B cell (primary cell): ENCODE data around the gene ADRM1.

Experiments
- EZH2 ChIP-seq: IDR thresholded peaks from 2 replicates; pipeline ENCODE4 v1.6.1; 2012; ENCODE audit warnings: borderline replicate concordance, low read depth, mild to moderate bottlenecking, moderate library complexity, low read length; ENCODE audit not compliant: insufficient read depth, poor library complexity, severe bottlenecking
- TF ChIP-seq, protein P1 (sequence below): fragments of 200-600 bp; IDR thresholded peaks from one replicate; pipeline ENCODE4 v1.8.0; 2022; ENCODE audit warnings: antibody characterized with exemption, mild to moderate bottlenecking

DNA sequence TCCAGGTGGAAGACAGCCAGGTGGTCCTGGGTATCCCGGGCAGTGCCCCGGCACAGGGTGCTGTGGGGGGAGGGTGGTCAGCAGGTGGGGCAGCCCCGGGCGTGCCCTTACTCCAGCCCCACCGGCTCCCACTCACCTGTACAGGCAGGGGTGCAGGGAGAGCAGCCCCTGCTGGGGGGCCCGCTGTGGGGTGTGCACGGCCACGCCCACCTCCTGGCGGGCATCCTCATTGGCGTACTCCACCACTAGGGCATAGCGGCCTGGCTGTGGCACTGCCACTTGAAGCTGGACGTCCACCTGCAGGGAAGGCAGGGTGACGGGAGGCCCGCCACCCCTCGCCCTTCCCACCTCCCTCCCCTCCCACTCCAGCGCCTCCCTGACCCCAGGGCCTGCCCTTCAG, 29.6 kb downstream of the ADRM1 start:
- TF ChIP-seq, protein P1, sequence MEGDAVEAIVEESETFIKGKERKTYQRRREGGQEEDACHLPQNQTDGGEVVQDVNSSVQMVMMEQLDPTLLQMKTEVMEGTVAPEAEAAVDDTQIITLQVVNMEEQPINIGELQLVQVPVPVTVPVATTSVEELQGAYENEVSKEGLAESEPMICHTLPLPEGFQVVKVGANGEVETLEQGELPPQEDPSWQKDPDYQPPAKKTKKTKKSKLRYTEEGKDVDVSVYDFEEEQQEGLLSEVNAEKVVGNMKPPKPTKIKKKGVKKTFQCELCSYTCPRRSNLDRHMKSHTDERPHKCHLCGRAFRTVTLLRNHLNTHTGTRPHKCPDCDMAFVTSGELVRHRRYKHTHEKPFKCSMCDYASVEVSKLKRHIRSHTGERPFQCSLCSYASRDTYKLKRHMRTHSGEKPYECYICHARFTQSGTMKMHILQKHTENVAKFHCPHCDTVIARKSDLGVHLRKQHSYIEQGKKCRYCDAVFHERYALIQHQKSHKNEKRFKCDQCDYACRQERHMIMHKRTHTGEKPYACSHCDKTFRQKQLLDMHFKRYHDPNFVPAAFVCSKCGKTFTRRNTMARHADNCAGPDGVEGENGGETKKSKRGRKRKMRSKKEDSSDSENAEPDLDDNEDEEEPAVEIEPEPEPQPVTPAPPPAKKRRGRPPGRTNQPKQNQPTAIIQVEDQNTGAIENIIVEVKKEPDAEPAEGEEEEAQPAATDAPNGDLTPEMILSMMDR: no peak
- TF ChIP-seq EZH2: no peak
